ENCODE measurements around the gene FAM168A.

GRCh38 chr11:73564903-73565302 lies 33.0 kb downstream of the FAM168A start:
- no peak for TF ChIP-seq POLR2A (IDR thresholded peaks at IDR 0.05)
- no peak for TF ChIP-seq CTCF (IDR thresholded peaks at IDR 0.05)
- no peak for TF ChIP-seq POLR2AphosphoS5 (IDR thresholded peaks at IDR 0.05; ENCODE audit: insufficient read depth in 1 of 2, low read depth in 1 of 2)
